K562 (cell line): ENCODE data around the gene ELOB. TPM values are rescaled to one million over a fixed set of nuclear protein-coding genes. Genes with fewer than 3 reads are reported as not detected.
A peak's percentile ranks its signal among the peaks of the same experiment; 100 is the strongest.

ENCODE experiments used
- ADNP ChIP-seq: fragments of 200-800 bp; sonication (Bioruptor generic); IDR thresholded peaks from 2 replicates; pipeline ENCODE4 v1.6.1; 2016; ENCODE audit warnings: missing genetic modification characterization, missing compliant biosample characterization
- ATF1 ChIP-seq, 2 experiments: fragments of 450-650 bp in 1 of 2; IDR thresholded peaks; 2 replicates each; pipeline ENCODE4 v1.6.1; 2016; ENCODE audit warnings: missing compliant biosample characterization in 1 of 2, missing genetic modification characterization in 1 of 2
- CBFA2T2 ChIP-seq: fragments of 450-650 bp; conservative IDR thresholded peaks from 2 replicates; pipeline ENCODE4 v1.6.1; 2017; ENCODE audit warnings: mild to moderate bottlenecking
- ETS2 ChIP-seq: IDR thresholded peaks from 2 replicates; pipeline ENCODE4 v1.6.1; 2016; ENCODE audit warnings: borderline replicate concordance, missing genetic modification characterization, mild to moderate bottlenecking, moderate library complexity, missing compliant biosample characterization; ENCODE audit not compliant: poor library complexity, severe bottlenecking
- HBP1 ChIP-seq: fragments of 450-650 bp; formaldehyde crosslinking; IDR thresholded peaks from 2 replicates; pipeline ENCODE4 v1.4.0; 2022; ENCODE audit warnings: missing genetic modification characterization
- HLTF ChIP-seq: fragments of 450-650 bp; IDR thresholded peaks from 2 replicates; pipeline ENCODE4 v1.6.1; 2016
- IFI16 ChIP-seq: fragments of 250-450 bp; sonication (Bioruptor Pico); IDR thresholded peaks from 2 replicates; pipeline ENCODE4 v2.1.2; 2022; ENCODE audit warnings: mild to moderate bottlenecking, inconsistent platforms
- KLF13 ChIP-seq: fragments of 450-650 bp; IDR thresholded peaks from 2 replicates; pipeline ENCODE4 v1.6.1; 2016; ENCODE audit warnings: missing genetic modification characterization, low read depth, mild to moderate bottlenecking, missing compliant biosample characterization, moderate library complexity, borderline replicate concordance
- MAZ ChIP-seq, 2 experiments: fragments of 450-650 bp in 1 of 2; sonication (generic) in 1 of 2; formaldehyde crosslinking; IDR thresholded peaks in 1 of 2; conservative IDR thresholded peaks in 1 of 2; 2 replicates each; pipeline versions ENCODE4 v1.4.0 to v1.5.0; 2020; ENCODE audit warnings: mild to moderate bottlenecking in 1 of 2, missing genetic modification reagents in 1 of 2
- MBD1 ChIP-seq: fragments of 250-450 bp; sonication (Bioruptor Pico); IDR thresholded peaks from 2 replicates; pipeline ENCODE4 v1.8.0; 2022; ENCODE audit warnings: inconsistent platforms
- MEIS2 ChIP-seq: fragments of 450-650 bp; IDR thresholded peaks from 2 replicates; pipeline ENCODE4 v1.6.1; 2014; ENCODE audit warnings: mild to moderate bottlenecking; ENCODE audit not compliant: partially characterized antibody
- RBFOX2 ChIP-seq: fragments of 200-400 bp; formaldehyde crosslinking; IDR thresholded peaks from 2 replicates; pipeline ENCODE4 v1.6.1; 2017; ENCODE audit warnings: low read depth, mild to moderate bottlenecking, low read length, moderate library complexity
- RBM17 ChIP-seq: fragments of 200-400 bp; formaldehyde crosslinking; IDR thresholded peaks from 2 replicates; pipeline ENCODE4 v1.6.1; 2017; ENCODE audit warnings: low read depth, mild to moderate bottlenecking, low read length, borderline replicate concordance
- RBM25 ChIP-seq: fragments of 200-400 bp; formaldehyde crosslinking; IDR thresholded peaks from 2 replicates; pipeline ENCODE4 v1.6.1; 2018; ENCODE audit warnings: low read length, low read depth, moderate library complexity; ENCODE audit not compliant: severe bottlenecking
- SMC3 ChIP-seq: conservative IDR thresholded peaks from 2 replicates; pipeline ENCODE4 v1.6.1; 2011; ENCODE audit warnings: low read depth, low read length, improper control_type of control experiment; ENCODE audit not compliant: insufficient read depth
- WHSC1 ChIP-seq: IDR thresholded peaks from one replicate; pipeline ENCODE4 v1.6.1; 2012; ENCODE audit warnings: low read length, control low read depth, inconsistent platforms
- ZKSCAN8 ChIP-seq: fragments of 200-800 bp; sonication (Bioruptor generic); IDR thresholded peaks from 2 replicates; pipeline ENCODE4 v1.6.1; 2016; ENCODE audit warnings: missing genetic modification characterization, missing compliant biosample characterization
- ZNF24 ChIP-seq: fragments of 450-650 bp; IDR thresholded peaks from 2 replicates; pipeline ENCODE4 v1.6.1; 2016
- ZNF354B ChIP-seq: fragments of 250-450 bp; sonication (Bioruptor Pico); IDR thresholded peaks from 2 replicates; pipeline ENCODE4 v1.4.0; 2020
- ZZZ3 ChIP-seq: fragments of 450-650 bp; IDR thresholded peaks from 2 replicates; pipeline ENCODE4 v1.6.1; 2016; ENCODE audit warnings: antibody characterized with exemption, mild to moderate bottlenecking, moderate library complexity
- polyA plus RNA-seq, 8 experiments: library from polyadenylated mRNA; depleted of rRNA in 4 of 8; stranded (reverse) in 5 of 8; unstranded in 3 of 8; fragments of >200 nt; fragmentation: Nextera tagmentation in 2 of 8; fragmentation: Illumina TruSeq in 1 of 8; extraction: Ambion mirVana in 2 of 8; extraction: Trizol in 1 of 8; gene quantifications; 2 replicates each; pipeline versions ENCODE4 v1.2.1 to v1.2.3, GENCODE V29; 2011 to 2014; ENCODE audit warnings: inconsistent platforms in 1 of 8, missing spikeins in 1 of 8
- total RNA-seq, 7 experiments: library from RNA; depleted of rRNA in 6 of 7; stranded (reverse); fragments of >200 nt in 6 of 7; fragmentation: Illumina TruSeq in 2 of 7; extraction: Trizol in 2 of 7; gene quantifications; 2 replicates each; pipeline versions ENCODE4 v1.2.1 to v1.2.3, GENCODE V29; 2011 to 2021; ENCODE audit warnings: low replicate concordance in 1 of 7
- TF ChIP-seq, protein P1 (sequence below), 3 experiments: fragments of 200-800 bp in 1 of 3; sonication (Bioruptor generic) in 1 of 3; sonication (generic) in 1 of 3; formaldehyde crosslinking in 1 of 3; IDR thresholded peaks; 2 replicates each; pipeline versions ENCODE4 v1.6.1 to v1.8.0; 2016 to 2022; ENCODE audit warnings: mild to moderate bottlenecking in 2 of 3, missing compliant biosample characterization in 2 of 3, missing genetic modification characterization in 2 of 3, missing genetic modification reagents in 1 of 3
- TF ChIP-seq, protein P2 (sequence below): fragments of 450-650 bp; IDR thresholded peaks from 2 replicates; pipeline ENCODE4 v1.6.1; 2018; ENCODE audit warnings: mild to moderate bottlenecking, low read depth; ENCODE audit not compliant: partially characterized antibody

ELOB gene
- total and polyA plus RNA-seq, 9 of the 15 experiments (the other 6 are each of a cell fraction or from before 2014, with no cell fraction given), result 63.2 to 791 (median 237) TPM

DNA sequence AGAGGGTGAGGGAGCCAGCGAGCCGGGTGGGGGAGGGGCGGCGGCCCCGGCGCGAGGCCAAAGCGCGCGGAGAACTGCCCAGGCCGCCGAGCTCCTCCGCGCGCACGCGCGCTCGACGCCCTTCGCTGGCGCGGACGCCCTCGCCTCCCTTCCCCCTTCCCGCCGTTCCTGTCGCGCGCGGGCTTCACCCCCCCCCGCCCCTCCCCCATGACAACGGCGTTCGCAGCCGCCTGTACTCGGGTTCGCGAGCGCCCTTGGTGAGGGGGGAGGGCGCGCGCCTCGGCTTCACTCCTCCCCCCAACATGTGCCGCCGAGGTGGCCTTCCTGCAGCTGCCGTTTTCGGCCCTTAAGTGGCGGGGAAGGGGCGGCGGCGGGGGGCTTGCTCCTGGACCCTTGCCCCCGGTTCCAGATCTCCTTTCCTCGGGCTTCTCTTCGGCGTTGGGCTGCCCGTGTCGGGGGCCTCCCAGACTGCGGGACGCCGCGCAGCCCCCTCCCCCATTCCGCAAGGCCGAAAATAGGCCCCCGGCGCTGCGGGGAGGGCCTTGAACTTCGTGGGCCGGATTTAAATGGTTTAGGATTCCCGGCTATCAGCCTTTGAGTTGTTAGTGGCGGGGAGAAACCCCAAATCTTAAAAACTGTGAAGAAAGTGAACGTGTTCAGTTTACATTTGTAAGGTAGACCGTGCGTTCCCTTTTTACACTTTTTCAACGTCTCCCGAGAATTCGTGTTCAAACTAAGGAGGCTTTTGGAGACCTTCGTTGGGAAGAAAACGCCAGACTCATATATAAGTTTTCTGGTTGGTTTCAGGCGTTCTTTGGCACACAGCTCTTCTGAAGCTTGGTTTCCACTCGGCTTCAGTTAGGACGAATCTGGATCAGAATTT is 24.0 kb downstream of the ELOB start (continued):
- TF ChIP-seq CBFA2T2 (no peak), ETS2 (no peak), ADNP (tag) (no peak), ZZZ3 (no peak), MAZ (CRISPR knock-in tag; conservative IDR thresholded peaks at IDR 0.05 in 1 of 2, IDR thresholded peaks at IDR 0.05 in 1 of 2) (peak; percentile 45 to 64; a peak in 3 of 4 replicates), ZNF24 (no peak), ATF1 (CRISPR knock-in tag; IDR thresholded peaks at IDR 0.05) (no peak), ATF1 (tag; IDR thresholded peaks at IDR 0.05) (no peak), SMC3 (no peak), MBD1 (CRISPR knock-in tag) (no peak), ZNF354B (CRISPR knock-in tag) (no peak), RBFOX2 (peak; percentile 76), RBM17 (no peak), WHSC1 (no peak), KLF13 (tag) (peak; percentile 29; the same call in 1 of the 2 replicates), IFI16 (CRISPR knock-in tag) (no peak), HBP1 (CRISPR knock-in tag) (no peak), ZKSCAN8 (no peak), HLTF (no peak), RBM25 (no peak), MEIS2 (no peak)
- TF ChIP-seq, protein P1, sequence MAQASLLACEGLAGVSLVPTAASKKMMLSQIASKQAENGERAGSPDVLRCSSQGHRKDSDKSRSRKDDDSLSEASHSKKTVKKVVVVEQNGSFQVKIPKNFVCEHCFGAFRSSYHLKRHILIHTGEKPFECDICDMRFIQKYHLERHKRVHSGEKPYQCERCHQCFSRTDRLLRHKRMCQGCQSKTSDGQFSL (CRISPR knock-in tag; IDR thresholded peaks at IDR 0.05), result peak; percentile 99
- TF ChIP-seq, protein P1 (tag; IDR thresholded peaks at IDR 0.05), result peak in 1 of 2 experiments; percentile 98; a peak in 2 of 4 replicates
- TF ChIP-seq, protein P2, sequence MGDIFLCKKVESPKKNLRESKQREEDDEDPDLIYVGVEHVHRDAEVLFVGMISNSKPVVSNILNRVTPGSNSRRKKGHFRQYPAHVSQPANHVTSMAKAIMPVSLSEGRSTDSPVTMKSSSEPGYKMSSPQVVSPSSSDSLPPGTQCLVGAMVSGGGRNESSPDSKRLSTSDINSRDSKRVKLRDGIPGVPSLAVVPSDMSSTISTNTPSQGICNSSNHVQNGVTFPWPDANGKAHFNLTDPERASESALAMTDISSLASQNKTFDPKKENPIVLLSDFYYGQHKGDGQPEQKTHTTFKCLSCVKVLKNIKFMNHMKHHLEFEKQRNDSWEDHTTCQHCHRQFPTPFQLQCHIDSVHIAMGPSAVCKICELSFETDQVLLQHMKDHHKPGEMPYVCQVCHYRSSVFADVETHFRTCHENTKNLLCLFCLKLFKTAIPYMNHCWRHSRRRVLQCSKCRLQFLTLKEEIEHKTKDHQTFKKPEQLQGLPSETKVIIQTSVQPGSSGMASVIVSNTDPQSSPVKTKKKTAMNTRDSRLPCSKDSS, result no peak
